GM18511 (cell line): ENCODE results near the gene LSM14B.

Source experiments
- ATAC-seq: cut with Tn5 transposase; IDR thresholded peaks from one replicate; pipeline ENCODE4 v1.9.1; 2021; ENCODE audit warnings: mild to moderate bottlenecking, moderate library complexity; ENCODE audit not compliant: unreplicated experiment

Gene LSM14B

DNA sequence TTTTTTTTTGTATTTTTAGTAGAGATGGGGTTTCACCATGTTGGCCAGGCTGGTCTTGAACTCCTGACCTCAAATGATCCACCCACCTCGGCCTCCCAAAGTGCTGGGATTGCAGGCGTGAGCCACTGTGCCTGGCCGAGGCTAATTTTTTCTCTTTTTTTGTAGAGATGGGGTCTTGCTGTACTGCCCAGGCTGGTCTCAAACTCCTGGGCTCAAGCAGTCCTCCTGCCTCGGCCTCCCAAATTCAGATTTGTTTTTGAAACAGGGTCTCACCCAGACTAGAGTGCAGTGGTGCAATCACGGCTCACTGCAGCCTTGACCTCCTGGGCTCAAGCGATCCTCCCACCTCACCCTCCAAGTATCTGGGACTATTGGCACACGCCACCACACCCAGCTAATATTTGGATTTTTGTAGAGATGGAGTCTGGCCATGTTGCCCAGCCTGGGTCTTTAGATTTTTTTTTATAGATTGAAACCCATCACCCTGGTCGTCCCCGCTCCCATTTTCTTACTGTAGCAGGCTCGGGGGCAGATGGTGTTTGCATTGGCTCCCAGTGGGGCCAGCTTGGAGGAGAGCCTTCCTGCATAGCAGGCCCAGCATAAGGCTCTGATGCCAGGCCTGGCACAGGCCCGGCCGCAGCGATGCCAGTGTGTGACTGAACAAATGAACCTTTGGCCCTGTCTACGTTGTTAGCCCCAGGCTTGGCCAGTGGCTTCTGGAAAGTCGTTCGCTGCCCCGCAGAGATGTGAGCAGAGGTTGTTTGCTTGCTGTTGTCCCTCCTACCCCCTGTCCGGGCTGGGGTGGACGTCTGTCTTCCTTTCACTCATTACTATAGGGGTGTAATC lies 56.3 kb downstream of the LSM14B start:
- ATAC-seq: no peak

DNA sequence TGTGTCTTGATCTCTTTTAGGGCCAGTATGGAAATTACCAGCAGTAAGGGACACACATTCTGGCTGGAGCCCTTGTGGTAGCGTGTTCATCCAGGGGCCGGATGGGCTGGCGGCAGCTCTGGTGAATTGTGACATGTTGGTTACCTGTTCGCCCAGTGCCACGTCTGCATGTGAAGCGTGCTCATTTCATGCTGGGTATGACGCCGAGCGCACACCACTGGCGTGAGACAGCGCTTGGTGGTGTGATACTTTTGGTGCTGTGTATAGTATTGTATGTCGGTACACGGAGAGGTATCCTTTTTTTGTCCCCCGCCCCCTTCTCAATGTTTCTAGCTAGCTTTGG lies 56.9 kb downstream of the LSM14B start:
- no peak for ATAC-seq

DNA sequence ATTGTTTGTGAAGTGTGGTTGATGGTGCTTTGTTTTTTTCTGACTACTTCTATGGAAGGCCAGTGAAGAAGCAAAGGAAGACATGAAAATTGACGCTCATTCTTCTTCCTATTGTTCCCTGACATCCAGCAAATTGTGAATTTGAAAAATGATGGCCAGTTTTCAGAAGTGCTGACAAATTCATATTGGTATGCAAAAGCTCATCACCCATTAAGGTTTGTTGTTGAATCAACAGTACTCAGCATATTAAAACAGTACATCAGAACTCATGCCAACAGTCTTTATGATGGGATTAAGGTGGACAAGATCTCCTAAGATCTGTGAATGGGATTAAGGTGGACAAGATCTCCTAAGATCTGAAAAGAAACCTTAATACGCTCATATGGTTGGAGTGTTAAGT lies 59.5 kb downstream of the LSM14B start:
- no peak for ATAC-seq

DNA sequence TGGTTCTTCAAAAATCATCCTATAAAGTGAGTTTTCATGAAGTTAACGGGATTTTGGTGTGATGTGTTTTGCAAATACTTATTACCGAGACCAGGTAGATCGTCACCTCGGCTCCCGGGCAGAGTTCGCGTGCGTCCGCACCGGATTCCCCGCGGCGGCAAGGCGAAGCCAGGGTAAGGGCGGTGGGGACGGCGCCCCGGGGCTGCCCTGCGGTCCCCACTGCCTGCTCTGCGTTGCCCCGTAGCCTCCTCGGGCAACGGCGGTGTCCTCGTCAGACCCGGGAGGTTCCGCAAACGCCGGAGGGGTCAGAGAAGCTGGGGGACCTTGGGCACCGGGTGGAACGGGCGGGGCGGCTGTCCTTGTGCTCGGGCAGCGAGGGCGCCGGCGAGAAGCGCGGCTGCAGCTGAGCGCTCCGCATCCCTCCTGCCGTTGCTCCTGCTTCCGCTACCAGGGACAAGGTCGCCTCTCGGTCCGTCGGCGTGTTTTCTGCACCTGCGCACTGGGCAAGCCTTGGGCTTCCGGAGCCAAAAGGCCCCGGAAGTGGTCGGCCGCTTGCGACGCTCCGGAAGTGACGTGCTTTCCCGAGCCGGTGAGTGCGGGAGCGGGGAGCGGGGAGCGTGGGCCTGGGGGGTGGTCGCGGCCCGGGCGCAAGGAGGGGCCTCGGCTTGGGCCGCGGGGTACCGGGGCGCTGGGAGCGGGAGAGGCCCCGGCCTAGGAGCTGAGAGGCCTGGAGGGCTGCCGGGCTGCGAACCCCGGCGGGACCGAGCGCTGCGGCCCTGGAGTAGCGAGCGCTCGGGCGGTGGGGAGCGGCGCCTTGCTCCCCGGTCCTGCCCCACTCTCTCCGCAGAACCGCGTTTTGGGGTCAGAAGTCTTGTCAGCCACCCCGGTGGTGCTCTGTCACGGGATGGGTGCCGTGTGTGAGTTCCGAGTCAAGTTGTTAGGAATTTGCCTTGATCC lies 60.5 kb downstream of the LSM14B start, which contains the start of gene MTG2:
Gene MTG2, plus strand, starts transcription at position 560 of the 957 bp plus-strand sequence. CDS start 10,393 bp downstream, outside the sequence.
- ATAC-seq: peak; percentile 96

DNA sequence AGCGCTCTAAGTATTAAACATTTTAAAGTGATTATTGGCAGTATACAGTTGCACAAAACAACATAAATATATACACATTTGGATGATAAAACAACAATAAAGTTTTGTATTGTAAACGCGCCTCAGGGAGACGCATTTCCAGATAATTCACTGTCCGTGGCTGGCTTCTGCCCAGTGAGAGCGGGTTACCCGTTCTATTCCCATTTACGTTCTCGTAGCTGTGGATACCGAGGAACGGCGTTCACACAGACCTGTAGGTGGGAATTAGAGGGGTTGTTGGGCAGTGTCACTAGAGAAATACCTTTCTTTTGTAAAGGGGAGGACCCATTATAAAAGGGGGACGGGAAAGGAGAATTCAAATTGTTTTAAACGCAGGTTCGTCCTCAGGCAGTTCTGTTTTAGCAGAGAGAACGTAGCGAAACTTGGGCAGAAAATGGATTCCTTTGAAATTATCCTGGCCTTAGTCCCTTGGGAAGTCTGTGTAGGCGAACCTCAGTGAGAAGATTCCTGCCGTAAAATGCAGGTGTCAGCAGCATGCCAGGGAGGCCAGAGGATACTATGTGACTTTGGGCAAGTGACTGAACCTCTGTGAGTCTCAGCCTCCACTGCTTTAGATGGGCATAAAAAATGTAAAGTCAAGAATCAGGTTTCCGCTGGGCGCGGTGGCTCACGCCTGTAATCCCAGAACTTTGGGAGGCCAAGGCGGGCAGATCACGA lies 61.3 kb downstream of the LSM14B start:
- ATAC-seq: no peak
